ENCODE measurements around the gene MOV10L1.
"Not testable (repeated sequence)": the region's sequence is repeated elsewhere in the genome, so short reads cannot be mapped to it uniquely, and the experiment has no call there.

The MOV10L1 gene

GRCh38 chr22:50161508-50162390, 71.9 kb downstream of the MOV10L1 start:
- DNase-seq, result no peak

- DNase-seq, result no peak
These were observed 72.7 kb downstream of the MOV10L1 start for GRCh38 chr22:50162391-50162956.

GRCh38 chr22:50165436-50166123, 75.8 kb downstream of the MOV10L1 start:
- DNase-seq, result no peak

GRCh38 chr22:50167689-50168489, 78.1 kb downstream of the MOV10L1 start:
- DNase-seq, result no peak

GRCh38 chr22:50168490-50169180, 78.8 kb downstream of the MOV10L1 start:
- DNase-seq, result not testable (repeated sequence)

- no peak for DNase-seq
These were observed 79.5 kb downstream of the MOV10L1 start for GRCh38 chr22:50169181-50169759.

GRCh38 chr22:50169774-50170341, 80.1 kb downstream of the MOV10L1 start:
- DNase-seq, result peak; percentile 30

- no peak for DNase-seq
These were observed 80.9 kb downstream of the MOV10L1 start, which contains the start of gene PANX2 for GRCh38 chr22:50170453-50171318. TSS of gene PANX2 (plus strand) at chr22:50170731. CDS start at chr22:50170731, 0 bp downstream.

GRCh38 chr22:50171319-50171964, 81.6 kb downstream of the MOV10L1 start:
- DNase-seq, result no peak

GRCh38 chr22:50171965-50172421, 82.2 kb downstream of the MOV10L1 start:
- DNase-seq, result no peak

- DNase-seq, result no peak
These were observed 83.6 kb downstream of the MOV10L1 start for GRCh38 chr22:50173311-50173982.

GRCh38 chr22:50173983-50174355, 84.2 kb downstream of the MOV10L1 start:
- DNase-seq, result no peak

GRCh38 chr22:50174382-50175190, 84.8 kb downstream of the MOV10L1 start:
- no peak for DNase-seq

GRCh38 chr22:50175191-50175461, 85.3 kb downstream of the MOV10L1 start:
- no peak for DNase-seq

- no peak for DNase-seq
These were observed 86.4 kb downstream of the MOV10L1 start for GRCh38 chr22:50175921-50176849.

GRCh38 chr22:50176850-50177536, 87.2 kb downstream of the MOV10L1 start:
- DNase-seq, result no peak
